ENCODE data around the gene RSL1D1. TPM values are rescaled to one million over a fixed set of nuclear protein-coding genes. Genes with fewer than 3 reads are reported as not detected.

The RSL1D1 gene
- total and polyA plus RNA-seq, 2 of the 8 experiments (the other 6 are each of a cell fraction or from before 2014, with no cell fraction given): 41.3 to 292 TPM

GRCh38 chr16:11893571-11893970 lies 42.2 kb upstream of the RSL1D1 start:
- Histone ChIP-seq H3K79me1 (ENCODE audit: low read depth, low read length) (no peaks in the 10 kb centered on the region; the same call in 1 of the 2 replicates), H3K9ac (replicated peaks in 1 of 4; ENCODE audit: extremely low read depth in 1 of 4, low read depth in 3 of 4, low read length in 3 of 4) (no peak overlapping the region), H3K23me2 (ENCODE audit: low read depth, low read length) (no peaks in the 10 kb centered on the region), H3K4me2 (ENCODE audit: insufficient read depth in 1 of 2, low read depth in 2 of 2, low read length in 2 of 2) (no peak overlapping the region), H2BK15ac (ENCODE audit: low read length) (no peak overlapping the region), H2AK5ac (ENCODE audit: low read depth, low read length) (no peak overlapping the region), H3K23ac (ENCODE audit: insufficient read length) (no peak overlapping the region), H4K20me1 (replicated peaks in 1 of 2; ENCODE audit: control insufficient read depth in 1 of 2, insufficient read depth in 2 of 2, low read length in 2 of 2) (peaks cover 0 to 4% of the 10 kb centered on the region in 2 experiments), H3K14ac (ENCODE audit: insufficient read length) (no peak overlapping the region), H2BK5ac (ENCODE audit: low read depth, low read length) (no peak overlapping the region), H4K5ac (ENCODE audit: insufficient read length, low read depth, low read length) (no peak overlapping the region), H2BK20ac (ENCODE audit: low read length) (no peak overlapping the region), H3K56ac (replicated peaks; ENCODE audit: insufficient read length, low read depth, low read length) (no peak overlapping the region), H3K4me3 (ENCODE audit: extremely low read depth in 1 of 4, insufficient read depth in 2 of 4, low read depth in 3 of 4, low read length in 4 of 4) (no peak overlapping the region), H3K9me3 (ENCODE audit: insufficient read depth in 2 of 2, low read depth in 1 of 2, low read length in 1 of 2) (no peaks in the 10 kb centered on the region), H3K4me1 (replicated peaks in 1 of 4; ENCODE audit: control insufficient read depth in 3 of 4, insufficient read depth in 4 of 4, low read length in 3 of 4) (no peaks in the 10 kb centered on the region), H2BK12ac (ENCODE audit: low read depth, low read length) (no peak overlapping the region), H3K79me2 (ENCODE audit: control insufficient read depth in 1 of 2, insufficient read depth in 2 of 2, low read length in 2 of 2) (peaks cover 0 to 14% of the 10 kb centered on the region in 2 experiments; a peak in 2 of 4 replicates), H2BK120ac (replicated peaks; ENCODE audit: low read depth, low read length) (no peak overlapping the region), H2AFZ (ENCODE audit: low read length) (no peak overlapping the region), H3K18ac (ENCODE audit: extremely low read depth, low read length) (no peak overlapping the region), H4K8ac (ENCODE audit: extremely low read depth, insufficient read depth, low read length) (no peak overlapping the region), H3K4ac (replicated peaks; ENCODE audit: insufficient read length, low read depth, low read length) (no peak overlapping the region), H3K27me3 (replicated peaks in 1 of 4; ENCODE audit: control insufficient read depth in 3 of 4, extremely low read depth in 1 of 4, insufficient read depth in 3 of 4, low read length in 3 of 4) (no peaks in the 10 kb centered on the region), H3K27ac (ENCODE audit: low read depth, low read length) (no peak overlapping the region), H4K91ac (replicated peaks; ENCODE audit: insufficient read length, low read length) (no peak overlapping the region), H3K36me3 (ENCODE audit: control insufficient read depth in 2 of 4, insufficient read depth in 4 of 4, low read length in 3 of 4) (peaks cover 4 to 53% (median 28%) of the 10 kb centered on the region in 4 experiments; a peak in 6 of 8 replicates)
- DNase-seq (ENCODE audit: low read depth in 1 of 2, low spot score in 2 of 2): no peak
- no peak for TF ChIP-seq CREB1 (IDR thresholded peaks at IDR 0.05)
- no peak for TF ChIP-seq FOSL1 (IDR thresholded peaks at IDR 0.05; ENCODE audit: insufficient read depth, low read depth, low read length)
- no peak for TF ChIP-seq SP4 (IDR thresholded peaks at IDR 0.05; ENCODE audit: low read length)
- no peak for TF ChIP-seq GABPA (IDR thresholded peaks at IDR 0.05; ENCODE audit: borderline replicate concordance, insufficient read depth, low read length)
- TF ChIP-seq CBX8 (IDR thresholded peaks at IDR 0.05; ENCODE audit: borderline replicate concordance, low read depth, low read length): no peak
- ChIA-PET POLR2A (ENCODE audit: partially characterized antibody) (no interaction called here), CTCF (ENCODE audit: partially characterized antibody) (no interaction called here)
- 88% methylated on average over 2 of the region's 2 CpGs; no CpG with 5 or more reads in 1 of the 2 experiments for WGBS, 2 experiments (ENCODE audit: extremely low coverage in 1 of 2, insufficient coverage in 1 of 2, insufficient read length in 1 of 2, insufficient replicate concordance in 2 of 2, low coverage in 1 of 2, low lambda C conversion rate in 2 of 2, missing lambda C conversion rate in 1 of 2)
- no peak for FAIRE-seq

Data from H1 (cell line).